ENCODE measurements around the gene ZFYVE21.

DNA sequence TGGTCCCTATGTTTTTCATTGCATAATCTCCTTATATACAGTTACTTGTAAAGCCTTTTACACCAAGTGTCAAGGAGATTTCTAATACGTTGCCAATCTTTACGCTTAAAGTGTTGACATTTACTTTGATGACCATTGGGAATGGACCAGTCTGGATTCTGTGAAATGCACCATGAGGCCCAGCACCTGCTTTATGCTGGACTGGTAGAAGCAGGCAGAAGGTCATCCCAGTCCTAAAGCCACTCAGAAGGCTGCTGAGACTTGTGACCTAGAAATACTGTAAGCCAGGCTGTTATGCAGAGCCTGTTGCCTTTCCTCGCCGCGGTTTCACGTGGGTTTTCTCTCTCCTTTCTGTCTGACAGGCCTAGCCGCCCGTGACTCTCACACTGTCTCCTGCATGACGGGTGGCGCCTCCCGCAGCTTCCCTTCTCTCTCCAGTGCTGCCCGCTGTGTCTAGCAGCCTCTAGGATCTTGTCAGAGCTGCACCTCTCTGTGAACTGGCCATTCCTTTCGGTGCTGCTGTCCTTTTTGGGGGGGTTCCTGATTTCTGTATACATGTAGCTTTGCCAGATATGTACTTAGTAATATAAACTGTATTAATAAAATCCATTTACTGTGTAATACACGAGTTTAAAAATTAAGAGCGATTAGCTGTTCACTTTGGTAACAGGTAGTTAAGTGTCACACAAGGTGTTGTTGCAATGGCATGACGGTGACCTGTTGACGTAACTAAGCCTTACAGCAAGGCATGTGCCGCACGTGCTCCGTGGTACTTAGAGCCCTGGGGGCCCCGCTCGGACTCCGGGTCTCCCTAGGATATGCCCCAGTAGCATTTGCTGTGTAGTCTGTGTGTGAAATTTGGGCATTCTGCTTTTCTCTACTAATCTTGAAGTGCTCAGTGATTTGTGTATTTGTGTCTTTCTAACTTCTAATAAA lies 30.1 kb upstream of the ZFYVE21 start:
- TF ChIP-seq, protein P1, sequence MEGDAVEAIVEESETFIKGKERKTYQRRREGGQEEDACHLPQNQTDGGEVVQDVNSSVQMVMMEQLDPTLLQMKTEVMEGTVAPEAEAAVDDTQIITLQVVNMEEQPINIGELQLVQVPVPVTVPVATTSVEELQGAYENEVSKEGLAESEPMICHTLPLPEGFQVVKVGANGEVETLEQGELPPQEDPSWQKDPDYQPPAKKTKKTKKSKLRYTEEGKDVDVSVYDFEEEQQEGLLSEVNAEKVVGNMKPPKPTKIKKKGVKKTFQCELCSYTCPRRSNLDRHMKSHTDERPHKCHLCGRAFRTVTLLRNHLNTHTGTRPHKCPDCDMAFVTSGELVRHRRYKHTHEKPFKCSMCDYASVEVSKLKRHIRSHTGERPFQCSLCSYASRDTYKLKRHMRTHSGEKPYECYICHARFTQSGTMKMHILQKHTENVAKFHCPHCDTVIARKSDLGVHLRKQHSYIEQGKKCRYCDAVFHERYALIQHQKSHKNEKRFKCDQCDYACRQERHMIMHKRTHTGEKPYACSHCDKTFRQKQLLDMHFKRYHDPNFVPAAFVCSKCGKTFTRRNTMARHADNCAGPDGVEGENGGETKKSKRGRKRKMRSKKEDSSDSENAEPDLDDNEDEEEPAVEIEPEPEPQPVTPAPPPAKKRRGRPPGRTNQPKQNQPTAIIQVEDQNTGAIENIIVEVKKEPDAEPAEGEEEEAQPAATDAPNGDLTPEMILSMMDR (IDR thresholded peaks at IDR 0.05; ENCODE audit: insufficient read depth, low read length) = no peak
- TF ChIP-seq, protein P2, sequence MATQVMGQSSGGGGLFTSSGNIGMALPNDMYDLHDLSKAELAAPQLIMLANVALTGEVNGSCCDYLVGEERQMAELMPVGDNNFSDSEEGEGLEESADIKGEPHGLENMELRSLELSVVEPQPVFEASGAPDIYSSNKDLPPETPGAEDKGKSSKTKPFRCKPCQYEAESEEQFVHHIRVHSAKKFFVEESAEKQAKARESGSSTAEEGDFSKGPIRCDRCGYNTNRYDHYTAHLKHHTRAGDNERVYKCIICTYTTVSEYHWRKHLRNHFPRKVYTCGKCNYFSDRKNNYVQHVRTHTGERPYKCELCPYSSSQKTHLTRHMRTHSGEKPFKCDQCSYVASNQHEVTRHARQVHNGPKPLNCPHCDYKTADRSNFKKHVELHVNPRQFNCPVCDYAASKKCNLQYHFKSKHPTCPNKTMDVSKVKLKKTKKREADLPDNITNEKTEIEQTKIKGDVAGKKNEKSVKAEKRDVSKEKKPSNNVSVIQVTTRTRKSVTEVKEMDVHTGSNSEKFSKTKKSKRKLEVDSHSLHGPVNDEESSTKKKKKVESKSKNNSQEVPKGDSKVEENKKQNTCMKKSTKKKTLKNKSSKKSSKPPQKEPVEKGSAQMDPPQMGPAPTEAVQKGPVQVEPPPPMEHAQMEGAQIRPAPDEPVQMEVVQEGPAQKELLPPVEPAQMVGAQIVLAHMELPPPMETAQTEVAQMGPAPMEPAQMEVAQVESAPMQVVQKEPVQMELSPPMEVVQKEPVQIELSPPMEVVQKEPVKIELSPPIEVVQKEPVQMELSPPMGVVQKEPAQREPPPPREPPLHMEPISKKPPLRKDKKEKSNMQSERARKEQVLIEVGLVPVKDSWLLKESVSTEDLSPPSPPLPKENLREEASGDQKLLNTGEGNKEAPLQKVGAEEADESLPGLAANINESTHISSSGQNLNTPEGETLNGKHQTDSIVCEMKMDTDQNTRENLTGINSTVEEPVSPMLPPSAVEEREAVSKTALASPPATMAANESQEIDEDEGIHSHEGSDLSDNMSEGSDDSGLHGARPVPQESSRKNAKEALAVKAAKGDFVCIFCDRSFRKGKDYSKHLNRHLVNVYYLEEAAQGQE (IDR thresholded peaks at IDR 0.05; ENCODE audit: insufficient replicate concordance, low read depth) = no peak
- TF ChIP-seq SPI1 (IDR thresholded peaks at IDR 0.05; ENCODE audit: borderline replicate concordance, low read depth) = no peak

Measured in HL-60 (cell line).